Measurements from ENCODE around the gene PHETA2. TPM values are rescaled to one million over a fixed set of nuclear protein-coding genes. Genes with fewer than 3 reads are reported as not detected.

Gene PHETA2, protein sequence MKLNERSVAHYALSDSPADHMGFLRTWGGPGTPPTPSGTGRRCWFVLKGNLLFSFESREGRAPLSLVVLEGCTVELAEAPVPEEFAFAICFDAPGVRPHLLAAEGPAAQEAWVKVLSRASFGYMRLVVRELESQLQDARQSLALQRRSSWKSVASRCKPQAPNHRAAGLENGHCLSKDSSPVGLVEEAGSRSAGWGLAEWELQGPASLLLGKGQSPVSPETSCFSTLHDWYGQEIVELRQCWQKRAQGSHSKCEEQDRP
- total RNA-seq = 41.5 TPM

DNA sequence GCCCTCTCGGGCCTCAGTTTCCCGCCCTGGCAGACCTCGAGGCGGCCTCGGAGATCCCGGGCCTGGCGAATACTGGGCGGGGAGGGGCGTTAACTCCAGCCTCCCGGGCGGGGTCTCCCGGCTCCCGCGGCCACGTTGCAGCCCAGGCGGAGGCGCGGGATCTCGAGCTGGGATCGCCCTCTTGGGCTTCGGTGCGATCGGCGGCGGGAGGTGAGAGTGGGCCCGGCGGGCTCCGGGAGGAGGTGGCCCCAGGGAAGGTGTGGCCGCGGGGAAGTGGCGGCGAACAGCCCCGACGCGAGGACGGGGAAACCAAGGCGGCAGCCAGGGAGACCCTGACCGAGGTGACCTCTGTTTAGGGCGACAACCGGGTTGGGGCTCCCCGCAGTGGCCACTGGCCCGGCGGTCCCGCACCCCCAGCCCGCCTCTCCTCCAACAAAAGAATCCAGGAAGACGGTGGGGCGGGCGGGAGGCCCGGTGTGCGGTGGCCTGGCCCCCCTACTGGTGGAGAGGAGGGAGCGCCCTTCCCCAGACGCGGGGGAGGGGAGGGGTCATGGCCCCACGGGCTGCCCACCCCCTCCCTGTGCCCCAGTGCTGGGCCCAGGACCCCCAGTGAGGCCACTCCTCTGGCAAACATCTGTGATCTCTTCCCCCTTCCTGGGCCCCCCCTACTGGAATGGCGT lies at the start of gene PHETA2:
Gene PHETA2 (plus strand): TSS at position 117 of the 680 bp plus-strand sequence. CDS start 3,046 bp downstream, outside the sequence.
- intact Hi-C loops (cut with DNase I) = loop anchor here (5.0 to 10.0 kb wide), 2 partner anchors 127 to 1111 kb away; partner anchors contain the start of genes CENPM and TTLL12
- H3K36me3 ChIP-seq = peaks cover 6 to 12% of the 10 kb centered on the region in 2 donors
- peak within 1 kb of the TSS; percentile 87 to 90 for H3K27ac ChIP-seq
- H3K9me3 ChIP-seq = no peaks in the 10 kb centered on the region
- H3K4me3 ChIP-seq = peak within 1 kb of the TSS; percentile 70 to 81
- peak in 1 of 2 donors; percentile 78 for DNase-seq (ENCODE audit: low spot score in 2 of 2)
- TF ChIP-seq, protein P1, sequence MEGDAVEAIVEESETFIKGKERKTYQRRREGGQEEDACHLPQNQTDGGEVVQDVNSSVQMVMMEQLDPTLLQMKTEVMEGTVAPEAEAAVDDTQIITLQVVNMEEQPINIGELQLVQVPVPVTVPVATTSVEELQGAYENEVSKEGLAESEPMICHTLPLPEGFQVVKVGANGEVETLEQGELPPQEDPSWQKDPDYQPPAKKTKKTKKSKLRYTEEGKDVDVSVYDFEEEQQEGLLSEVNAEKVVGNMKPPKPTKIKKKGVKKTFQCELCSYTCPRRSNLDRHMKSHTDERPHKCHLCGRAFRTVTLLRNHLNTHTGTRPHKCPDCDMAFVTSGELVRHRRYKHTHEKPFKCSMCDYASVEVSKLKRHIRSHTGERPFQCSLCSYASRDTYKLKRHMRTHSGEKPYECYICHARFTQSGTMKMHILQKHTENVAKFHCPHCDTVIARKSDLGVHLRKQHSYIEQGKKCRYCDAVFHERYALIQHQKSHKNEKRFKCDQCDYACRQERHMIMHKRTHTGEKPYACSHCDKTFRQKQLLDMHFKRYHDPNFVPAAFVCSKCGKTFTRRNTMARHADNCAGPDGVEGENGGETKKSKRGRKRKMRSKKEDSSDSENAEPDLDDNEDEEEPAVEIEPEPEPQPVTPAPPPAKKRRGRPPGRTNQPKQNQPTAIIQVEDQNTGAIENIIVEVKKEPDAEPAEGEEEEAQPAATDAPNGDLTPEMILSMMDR (IDR thresholded peaks at IDR 0.05) = peak; percentile 36 to 49 (median 41)
- peaks cover 0 to 41% of the 10 kb centered on the region in 2 donors for H3K4me1 ChIP-seq
- H3K27me3 ChIP-seq = no peaks in the 10 kb centered on the region

DNA sequence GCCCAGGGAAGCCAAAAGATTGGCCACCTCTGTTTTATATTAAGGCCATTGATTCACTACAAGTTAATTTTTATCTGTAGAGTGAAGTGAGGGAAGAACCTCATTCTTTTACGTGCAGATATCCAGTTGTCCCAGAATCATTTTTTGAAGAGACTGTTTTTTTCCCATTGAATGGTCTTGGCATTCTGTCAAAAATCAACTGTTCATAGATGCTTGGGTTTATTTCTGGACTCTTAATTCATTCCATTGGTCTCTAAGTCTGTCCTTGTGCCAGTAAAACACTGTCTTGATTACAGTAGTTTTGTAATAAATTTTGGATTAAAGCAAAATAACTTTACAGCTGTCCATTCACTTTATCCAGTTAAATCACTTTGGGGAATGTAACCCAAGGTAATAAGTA lies 48.6 kb upstream of the PHETA2 start:
- Histone ChIP-seq H3K9me3 (no peaks in the 10 kb centered on the region), H3K27me3 (no peaks in the 10 kb centered on the region), H3K27ac (no peak overlapping the region), H3K4me1 (no peaks in the 10 kb centered on the region), H3K36me3 (no peaks in the 10 kb centered on the region), H3K4me3 (no peak overlapping the region)
- intact Hi-C loops (cut with DNase I) = no loop called here
- TF ChIP-seq, protein P1 (IDR thresholded peaks at IDR 0.05) = no peak
- no peak for DNase-seq (ENCODE audit: low spot score in 2 of 2)

DNA sequence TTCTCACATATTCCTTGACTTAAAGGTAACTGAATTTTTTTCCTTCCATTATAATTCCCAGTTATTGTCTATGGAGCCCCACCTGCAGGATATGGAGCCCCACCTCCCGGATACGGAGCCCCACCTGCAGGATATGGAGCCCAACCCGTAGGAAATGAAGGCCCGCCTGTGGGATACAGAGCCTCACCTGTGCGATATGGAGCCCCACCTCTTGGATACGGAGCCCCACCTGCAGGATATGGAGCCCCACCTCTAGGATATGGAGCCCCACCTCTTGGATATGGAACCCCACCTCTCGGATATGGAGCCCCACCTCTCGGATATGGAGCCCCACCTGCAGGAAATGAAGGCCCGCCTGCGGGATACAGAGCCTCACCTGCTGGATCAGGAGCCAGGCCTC lies 47.3 kb upstream of the PHETA2 start:
- Histone ChIP-seq H3K9me3 (no peaks in the 10 kb centered on the region), H3K36me3 (no peaks in the 10 kb centered on the region), H3K27me3 (no peaks in the 10 kb centered on the region), H3K27ac (no peak overlapping the region), H3K4me1 (no peaks in the 10 kb centered on the region), H3K4me3 (no peak overlapping the region)
- TF ChIP-seq, protein P1 (IDR thresholded peaks at IDR 0.05) = no peak
- DNase-seq (ENCODE audit: low spot score in 2 of 2) = no peak
- intact Hi-C loops (cut with DNase I) = no loop called here

DNA sequence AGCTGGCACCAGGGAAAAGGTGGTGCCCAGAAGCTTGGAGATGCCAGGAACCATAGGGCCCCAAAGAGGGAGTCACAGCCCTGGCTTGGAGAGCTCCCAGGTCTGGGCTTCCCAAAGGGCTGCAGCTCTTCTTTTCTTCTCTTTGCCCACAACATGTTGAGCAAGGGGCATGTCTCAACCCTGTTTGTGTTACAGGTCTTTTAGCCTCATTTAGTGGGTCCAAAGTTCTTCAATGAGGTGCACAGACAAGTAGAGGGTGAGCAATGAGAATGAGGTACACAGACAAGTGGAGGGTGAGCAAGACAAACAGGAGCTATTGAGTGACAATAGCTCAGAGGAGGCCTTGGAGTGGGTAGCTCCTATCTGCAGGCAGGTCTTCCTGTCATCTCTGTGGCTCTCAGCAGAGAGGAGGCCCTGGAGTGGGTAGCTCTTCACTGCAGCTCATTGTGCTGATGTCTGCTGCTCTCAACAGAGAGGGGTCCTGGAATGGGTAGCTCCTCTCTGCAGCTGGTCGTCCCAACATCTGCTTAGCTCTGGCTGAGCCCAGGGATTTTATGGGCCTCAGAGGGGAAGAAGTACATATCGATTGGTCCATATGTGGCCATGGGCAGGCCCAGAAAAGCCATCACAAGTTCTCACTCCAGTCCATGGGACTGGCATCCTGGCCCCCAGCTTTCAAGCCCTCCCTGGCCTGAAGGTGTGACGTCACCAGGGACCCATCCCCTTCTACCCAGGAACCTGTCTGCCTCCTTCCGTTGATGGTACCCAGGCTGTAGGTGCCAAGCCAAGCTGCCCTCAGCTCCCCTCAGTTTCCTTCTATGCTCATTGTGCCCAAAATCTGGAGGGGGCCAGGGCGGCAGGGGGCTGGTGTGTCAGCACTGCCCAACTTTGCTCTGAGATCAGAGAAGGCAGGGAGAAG lies 40.5 kb upstream of the PHETA2 start:
- no peaks in the 10 kb centered on the region for H3K27me3 ChIP-seq
- no peak overlapping the region for H3K27ac ChIP-seq
- H3K4me3 ChIP-seq = no peak overlapping the region
- H3K9me3 ChIP-seq = no peaks in the 10 kb centered on the region
- no peaks in the 10 kb centered on the region for H3K36me3 ChIP-seq
- no peak for DNase-seq (ENCODE audit: low spot score in 2 of 2)
- TF ChIP-seq, protein P1 (IDR thresholded peaks at IDR 0.05) = no peak
- H3K4me1 ChIP-seq = no peaks in the 10 kb centered on the region
- intact Hi-C loops (cut with DNase I) = no loop called here

DNA sequence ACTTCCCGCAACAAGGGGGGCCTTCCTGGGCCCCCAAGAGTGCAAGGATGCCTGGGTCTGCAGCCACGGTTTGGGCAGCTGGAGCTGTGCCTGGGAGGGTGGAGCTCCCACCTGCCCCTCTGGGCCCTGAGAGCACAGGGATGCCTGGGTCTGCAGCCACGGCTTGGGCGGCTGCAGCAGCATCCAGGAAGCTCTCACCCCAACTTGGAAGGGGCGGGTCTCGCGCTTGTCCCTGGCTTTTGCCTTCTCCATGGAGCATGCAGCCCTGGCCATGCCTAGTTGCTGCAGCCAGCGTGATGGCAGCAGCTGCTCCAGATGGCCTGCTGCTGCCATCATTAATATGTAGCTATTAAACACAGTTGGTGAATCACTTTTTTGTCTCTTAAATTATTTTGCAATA lies 38.8 kb upstream of the PHETA2 start:
- H3K4me3 ChIP-seq = no peak overlapping the region
- no peaks in the 10 kb centered on the region for H3K4me1 ChIP-seq
- TF ChIP-seq, protein P1 (IDR thresholded peaks at IDR 0.05) = no peak
- H3K27me3 ChIP-seq = no peaks in the 10 kb centered on the region
- no peaks in the 10 kb centered on the region for H3K36me3 ChIP-seq
- no peak for DNase-seq (ENCODE audit: low spot score in 2 of 2)
- intact Hi-C loops (cut with DNase I) = no loop called here
- no peaks in the 10 kb centered on the region for H3K9me3 ChIP-seq
- no peak overlapping the region for H3K27ac ChIP-seq
